ENCODE data around the gene PPP2R5E.

PPP2R5E gene

DNA sequence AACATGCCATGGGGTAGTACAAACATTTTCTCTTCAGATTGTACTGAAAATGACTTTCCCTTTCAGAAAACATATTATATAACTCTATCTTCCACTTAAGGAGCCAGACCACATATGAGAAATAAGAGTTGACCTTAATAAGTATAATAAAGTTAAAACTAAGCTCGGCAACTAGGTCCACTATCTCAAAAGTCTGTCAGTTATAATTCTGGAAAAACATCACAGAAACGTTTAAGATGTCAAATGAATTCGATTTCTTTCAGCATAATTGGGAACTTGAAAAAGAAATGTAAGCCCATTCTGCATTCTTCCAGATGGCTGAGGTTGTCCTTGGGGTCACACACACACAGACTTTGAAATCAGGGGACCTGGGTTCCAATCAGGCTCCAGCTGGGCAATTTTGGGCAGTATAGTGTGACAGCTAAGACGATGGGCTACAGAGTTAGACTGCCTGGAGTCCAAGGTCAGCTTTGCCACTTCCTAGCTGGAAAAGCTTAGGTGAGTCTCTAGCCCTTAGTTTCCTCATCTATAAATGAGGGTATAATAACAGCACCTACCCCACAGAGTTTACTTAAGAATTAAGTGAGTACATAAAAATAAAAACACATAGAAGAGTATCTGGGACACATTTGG lies 75.6 kb downstream of the PPP2R5E start:
- TF ChIP-seq, protein P1, sequence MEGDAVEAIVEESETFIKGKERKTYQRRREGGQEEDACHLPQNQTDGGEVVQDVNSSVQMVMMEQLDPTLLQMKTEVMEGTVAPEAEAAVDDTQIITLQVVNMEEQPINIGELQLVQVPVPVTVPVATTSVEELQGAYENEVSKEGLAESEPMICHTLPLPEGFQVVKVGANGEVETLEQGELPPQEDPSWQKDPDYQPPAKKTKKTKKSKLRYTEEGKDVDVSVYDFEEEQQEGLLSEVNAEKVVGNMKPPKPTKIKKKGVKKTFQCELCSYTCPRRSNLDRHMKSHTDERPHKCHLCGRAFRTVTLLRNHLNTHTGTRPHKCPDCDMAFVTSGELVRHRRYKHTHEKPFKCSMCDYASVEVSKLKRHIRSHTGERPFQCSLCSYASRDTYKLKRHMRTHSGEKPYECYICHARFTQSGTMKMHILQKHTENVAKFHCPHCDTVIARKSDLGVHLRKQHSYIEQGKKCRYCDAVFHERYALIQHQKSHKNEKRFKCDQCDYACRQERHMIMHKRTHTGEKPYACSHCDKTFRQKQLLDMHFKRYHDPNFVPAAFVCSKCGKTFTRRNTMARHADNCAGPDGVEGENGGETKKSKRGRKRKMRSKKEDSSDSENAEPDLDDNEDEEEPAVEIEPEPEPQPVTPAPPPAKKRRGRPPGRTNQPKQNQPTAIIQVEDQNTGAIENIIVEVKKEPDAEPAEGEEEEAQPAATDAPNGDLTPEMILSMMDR (conservative IDR thresholded peaks at IDR 0.05; ENCODE audit: low read depth, low read length) = no peak
- H3K4me3 ChIP-seq (ENCODE audit: low read depth, low read length) = no peak overlapping the region
- DNase-seq (ENCODE audit: low read depth) = no peak

GRCh38 chr14:63465347-63465746 lies 77.8 kb downstream of the PPP2R5E start:
- no peak overlapping the region for H3K4me3 ChIP-seq (ENCODE audit: low read depth, low read length)
- DNase-seq (ENCODE audit: low read depth) = no peak
- TF ChIP-seq, protein P1 (conservative IDR thresholded peaks at IDR 0.05; ENCODE audit: low read depth, low read length) = no peak

GRCh38 chr14:63460680-63461369 lies 82.4 kb downstream of the PPP2R5E start:
- no peak for DNase-seq (ENCODE audit: low read depth)
- TF ChIP-seq, protein P1 (conservative IDR thresholded peaks at IDR 0.05; ENCODE audit: low read depth, low read length) = no peak

DNA sequence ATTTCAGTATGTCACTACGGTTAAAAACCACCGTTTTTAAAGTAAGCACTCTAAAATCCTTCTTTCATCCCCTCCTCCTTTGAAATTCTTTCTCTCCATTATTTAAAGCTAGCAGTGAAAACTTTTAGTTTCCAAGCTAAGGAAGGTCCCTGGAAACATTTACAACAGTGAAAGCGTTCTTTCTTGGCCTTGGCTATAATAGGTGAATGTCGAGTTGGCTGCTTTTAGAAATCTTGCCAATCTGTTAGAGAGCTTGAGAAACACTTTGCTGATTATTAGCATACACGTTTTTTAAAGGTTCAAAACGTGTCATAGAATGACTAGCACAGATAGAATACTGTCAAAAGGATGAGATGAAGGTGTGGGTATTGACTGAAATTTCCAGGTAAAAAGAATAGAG lies 83.4 kb downstream of the PPP2R5E start:
- TF ChIP-seq, protein P1 (conservative IDR thresholded peaks at IDR 0.05; ENCODE audit: low read depth, low read length) = no peak
- no peak for DNase-seq (ENCODE audit: low read depth)
- no peak overlapping the region for H3K4me3 ChIP-seq (ENCODE audit: low read depth, low read length)

More at GRCh38 chr14:63460680-63461369, 82.4 kb downstream of the PPP2R5E start:
- H3K4me3 ChIP-seq (ENCODE audit: low read depth, low read length) = no peak overlapping the region

- no peak overlapping the region for H3K4me3 ChIP-seq (ENCODE audit: low read depth, low read length)
- DNase-seq (ENCODE audit: low read depth) = no peak
- TF ChIP-seq, protein P1 (conservative IDR thresholded peaks at IDR 0.05; ENCODE audit: low read depth, low read length) = no peak
Measured at GRCh38 chr14:63457498-63457897, 85.7 kb downstream of the PPP2R5E start.

DNA sequence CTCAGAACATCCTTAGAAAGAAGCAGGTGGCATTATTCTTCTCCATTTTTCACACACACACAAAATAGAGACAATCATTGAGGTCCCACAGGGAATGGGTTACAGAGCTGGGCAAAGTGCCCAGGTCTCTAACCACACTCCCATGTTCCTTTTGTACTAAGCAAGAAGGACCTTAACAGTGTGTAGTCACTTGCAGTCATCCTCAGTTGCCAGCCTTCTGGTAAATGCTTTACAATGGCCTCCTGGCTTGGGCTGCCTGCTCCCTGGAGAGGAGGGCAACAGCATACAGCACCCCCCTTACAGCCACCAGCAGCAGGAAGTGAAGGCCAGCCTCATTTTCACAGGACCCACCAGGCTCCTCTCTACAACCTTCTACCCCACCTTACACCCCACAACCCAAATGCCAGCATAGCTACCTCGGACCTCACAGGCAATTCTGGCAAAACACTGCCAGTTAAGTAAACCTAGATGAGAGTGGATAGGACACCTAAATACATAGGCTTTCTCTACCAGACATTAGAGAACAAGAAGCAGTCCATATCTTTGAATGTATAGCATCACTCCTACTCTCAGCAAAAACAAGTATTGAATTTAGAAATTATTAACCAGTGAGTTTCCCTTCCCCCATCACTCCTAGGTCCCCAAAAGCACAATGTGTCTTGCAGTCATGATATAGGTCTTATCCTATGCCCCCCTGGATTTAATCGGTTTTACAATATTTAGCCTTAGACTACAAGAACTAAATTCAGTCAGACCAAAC lies 88.1 kb downstream of the PPP2R5E start:
- DNase-seq (ENCODE audit: low read depth) = peak; percentile 72
- no peak overlapping the region for H3K4me3 ChIP-seq (ENCODE audit: low read depth, low read length)
- TF ChIP-seq, protein P1 (conservative IDR thresholded peaks at IDR 0.05; ENCODE audit: low read depth, low read length) = no peak
